GM10248 (cell line): ENCODE measurements around the gene DUOX1.

Experiments used
- CTCF ChIA-PET: fragments of 300-600 bp; sonication (Branson Sonifier 250); formaldehyde crosslinking; extraction: SDS; loops from one replicate; lab custom pipeline; 2021; ENCODE audit warnings: antibody characterized with exemption; lab: Yijun Ruan, JAX
- POLR2A ChIA-PET: fragments of 350-650 bp; sonication (Branson Sonifier 250); formaldehyde crosslinking; extraction: SDS; loops from one replicate; lab custom pipeline; 2020; ENCODE audit warnings: antibody characterized with exemption; lab: Yijun Ruan, JAX
- DNase-seq: peaks from one replicate; pipeline ENCODE4 v3.0.0; 2012; ENCODE audit errors: extremely low spot score
- TF ChIP-seq, protein P1 (sequence below): IDR thresholded peaks from 2 replicates; pipeline ENCODE4 v1.5.1; 2012; ENCODE audit warnings: mild to moderate bottlenecking, low read depth; ENCODE audit errors: extremely low read depth, missing control alignments, control extremely low read depth

The DUOX1 gene

GRCh38 chr15:45187578-45187893, 57.7 kb downstream of the DUOX1 start:
- TF ChIP-seq, protein P1, sequence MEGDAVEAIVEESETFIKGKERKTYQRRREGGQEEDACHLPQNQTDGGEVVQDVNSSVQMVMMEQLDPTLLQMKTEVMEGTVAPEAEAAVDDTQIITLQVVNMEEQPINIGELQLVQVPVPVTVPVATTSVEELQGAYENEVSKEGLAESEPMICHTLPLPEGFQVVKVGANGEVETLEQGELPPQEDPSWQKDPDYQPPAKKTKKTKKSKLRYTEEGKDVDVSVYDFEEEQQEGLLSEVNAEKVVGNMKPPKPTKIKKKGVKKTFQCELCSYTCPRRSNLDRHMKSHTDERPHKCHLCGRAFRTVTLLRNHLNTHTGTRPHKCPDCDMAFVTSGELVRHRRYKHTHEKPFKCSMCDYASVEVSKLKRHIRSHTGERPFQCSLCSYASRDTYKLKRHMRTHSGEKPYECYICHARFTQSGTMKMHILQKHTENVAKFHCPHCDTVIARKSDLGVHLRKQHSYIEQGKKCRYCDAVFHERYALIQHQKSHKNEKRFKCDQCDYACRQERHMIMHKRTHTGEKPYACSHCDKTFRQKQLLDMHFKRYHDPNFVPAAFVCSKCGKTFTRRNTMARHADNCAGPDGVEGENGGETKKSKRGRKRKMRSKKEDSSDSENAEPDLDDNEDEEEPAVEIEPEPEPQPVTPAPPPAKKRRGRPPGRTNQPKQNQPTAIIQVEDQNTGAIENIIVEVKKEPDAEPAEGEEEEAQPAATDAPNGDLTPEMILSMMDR = no peak
- POLR2A ChIA-PET = interaction anchor here (0.6 to 1.5 kb wide), 12 partner anchors 10 to 227 kb away, joined by 3 to 8 read pairs (median 4); a partner anchor contains a TSS

GRCh38 chr15:45187894-45188830, 58.4 kb downstream of the DUOX1 start, which contains the start of gene SHF:
Gene SHF (minus strand): TSS chr15:45187966. CDS start chr15:45187951, 15 bp downstream.
- ChIA-PET POLR2A (interaction anchor here (0.6 to 1.2 kb wide), 12 partner anchors 10 to 489 kb away, joined by 3 to 8 read pairs (median 4); a partner anchor contains a TSS), CTCF (interaction anchor here (0.7 to 2.6 kb wide), 6 partner anchors 9 to 16 kb away, joined by 3 to 12 read pairs (median 4); no protein-coding TSS in a partner anchor)
- peak; percentile 84 for DNase-seq
- TF ChIP-seq, protein P1 = no peak

More at GRCh38 chr15:45187578-45187893, 57.7 kb downstream of the DUOX1 start:
- CTCF ChIA-PET = interaction anchor here (1.0 to 1.6 kb wide), 3 partner anchors 9 to 13 kb away, joined by 3 to 8 read pairs (median 6); no protein-coding TSS in a partner anchor
- DNase-seq = no peak

- CTCF ChIA-PET = interaction anchor here (0.9 to 3.4 kb wide), 12 partner anchors 8 to 232 kb away, joined by 3 to 21 read pairs (median 6); partner anchors contain the start of gene SHF
Observed at GRCh38 chr15:45197512-45197911, 67.7 kb downstream of the DUOX1 start.

GRCh38 chr15:45198337-45199135, 68.7 kb downstream of the DUOX1 start:
- ChIA-PET POLR2A (interaction anchor here (0.5 to 1.5 kb wide), 4 partner anchors 11 to 483 kb away, joined by 3 to 11 read pairs (median 5); partner anchors contain the start of gene SHF), CTCF (interaction anchor here (0.6 to 3.4 kb wide), 19 partner anchors 9 to 470 kb away, joined by 3 to 21 read pairs (median 5); partner anchors contain the start of gene SHF)
- TF ChIP-seq, protein P1 = peak; percentile 69
- DNase-seq = peak; percentile 90

More at GRCh38 chr15:45197512-45197911, 67.7 kb downstream of the DUOX1 start:
- no peak for DNase-seq
- TF ChIP-seq, protein P1 = no peak
- POLR2A ChIA-PET = interaction anchor here (1.3 kb wide), 1 partner anchor 10 kb away, joined by 7 read pairs; the partner anchor contains the start of gene SHF

GRCh38 chr15:45199136-45199810, 69.5 kb downstream of the DUOX1 start:
- no peak for DNase-seq

More at GRCh38 chr15:45199136-45199810, 69.5 kb downstream of the DUOX1 start:
- ChIA-PET CTCF (interaction anchor here (1.2 to 3.4 kb wide), 8 partner anchors 9 to 177 kb away, joined by 3 to 19 read pairs (median 7); partner anchors contain the start of gene SHF), POLR2A (interaction anchor here (0.6 to 2.0 kb wide), 3 partner anchors 11 to 260 kb away, joined by 3 to 11 read pairs (median 6); partner anchors contain the start of gene SHF)
- TF ChIP-seq, protein P1 = no peak
